ENCODE results near the gene CA7. TPM values are rescaled to one million over a fixed set of nuclear protein-coding genes. Genes with fewer than 3 reads are reported as not detected.

CA7 gene
- total and polyA plus RNA-seq, 2 donors (not counting 3 experiments of a cell fraction or from before 2014, with no cell fraction given) = not detected

- Histone ChIP-seq H4K20me1 (replicated peaks; ENCODE audit: control insufficient read depth, extremely low read depth, insufficient read depth, low read length) (no peaks in the 10 kb centered on the region), H3K4me2 (ENCODE audit: insufficient read depth, low read length) (no peak overlapping the region), H3K4me1 (ENCODE audit: control insufficient read depth, extremely low read depth, insufficient read depth, low read length) (peaks cover 12% of the 10 kb centered on the region), H3K9me1 (replicated peaks; ENCODE audit: control insufficient read depth, extremely low read depth, insufficient read depth, low read length) (no peaks in the 10 kb centered on the region), H3K36me3 (ENCODE audit: control insufficient read depth in 2 of 2, extremely low read depth in 1 of 2, insufficient read depth in 2 of 2, low read length in 2 of 2) (no peaks in the 10 kb centered on the region), H3K79me2 (ENCODE audit: control insufficient read depth, insufficient read depth, low read length) (no peaks in the 10 kb centered on the region), H3K4me3 (replicated peaks in 1 of 3; ENCODE audit: insufficient read depth in 1 of 3, low read depth in 1 of 3, low read length in 3 of 3) (no peak overlapping the region), H3K27ac (ENCODE audit: insufficient read depth, low read depth, low read length) (no peak overlapping the region), H3K27me3 (ENCODE audit: control insufficient read depth in 2 of 2, insufficient read depth in 2 of 2, low read length in 2 of 2) (peaks cover 0 to 2% of the 10 kb centered on the region in 2 experiments), H2AFZ (ENCODE audit: low read depth, low read length) (no peak overlapping the region), H3K9ac (replicated peaks; ENCODE audit: extremely low read depth, insufficient read depth, low read length) (no peak overlapping the region), H3K9me3 (replicated peaks; ENCODE audit: control insufficient read depth, insufficient read depth, low read length) (no peaks in the 10 kb centered on the region)
- POLR2A ChIA-PET = interaction anchor here (0.5 to 1.2 kb wide), 2 partner anchors 43 to 136 kb away, joined by 6 to 11 read pairs; partner anchors contain the start of gene NAE1
- dilution Hi-C loops (cut with MboI; ENCODE audit: extremely low pct_ligation_motif_present, low sequenced_read_pairs) (no loop called here), intact Hi-C loops (cut with micrococcal nuclease) (loop anchor here (1.0 kb wide), 4 partner anchors 42 to 211 kb away; no protein-coding TSS in a partner anchor)
- no TSS peak for BruUV-seq (replicated peaks)
- TF ChIP-seq EZH2 (IDR thresholded peaks at IDR 0.05; ENCODE audit: borderline replicate concordance, low read depth, low read length, severe bottlenecking) (no peak), CTCF (IDR thresholded peaks at IDR 0.05; ENCODE audit: extremely low read depth in 1 of 2, insufficient read depth in 1 of 2, low read depth in 1 of 2, low read length in 2 of 2) (no peak), GATA2 (IDR thresholded peaks at IDR 0.05; ENCODE audit: insufficient read depth, insufficient read length, low read depth, low read length) (no peak), MAX (IDR thresholded peaks at IDR 0.05; ENCODE audit: insufficient read depth, insufficient read length) (no peak), POLR2A (IDR thresholded peaks at IDR 0.05; ENCODE audit: low read depth, low read length) (no peak), FOS (IDR thresholded peaks at IDR 0.05; ENCODE audit: borderline replicate concordance, insufficient read depth, low read length) (no peak)
- FAIRE-seq (no peak), DNase-seq (ENCODE audit: low read depth, low spot score) (no peak)
- CTCF ChIA-PET = interaction anchor here (1.0 to 3.7 kb wide), 28 partner anchors 8 to 467 kb away, joined by 3 to 69 read pairs (median 4); partner anchors contain the start of genes CA7, CMTM2 and NAE1
Measured at GRCh38 chr16:66873685-66874055, 29.5 kb downstream of the CA7 start.
